IMR-90 (cell line): ENCODE measurements around the gene MAP7. TPM values are rescaled to one million over a fixed set of nuclear protein-coding genes. Genes with fewer than 3 reads are reported as not detected.

Experiments used
- ATAC-seq: fragments of 200-7000 bp; cut with Tn5 transposase; 2 replicates; pipeline ENCODE4 v1.9.1; 2020; ENCODE audit warnings: low read depth, mild to moderate bottlenecking, moderate library complexity
- BruUV-seq: library from RNA; stranded (reverse); fragments of 400-500 nt; replicated peaks from 2 replicates; lab custom pipeline; 2021; lab: Mats Ljungman, UMichigan
- CTCF ChIA-PET: fragments of 300-600 bp; formaldehyde crosslinking; extraction: SDS; loops from one replicate; lab custom pipeline; 2021; ENCODE audit warnings: antibody characterized with exemption; lab: Yijun Ruan, JAX
- POLR2A ChIA-PET: fragments of 300-600 bp; sonication (Branson Sonifier 250); formaldehyde crosslinking; loops from one replicate; lab custom pipeline; 2022; ENCODE audit warnings: antibody characterized with exemption; ENCODE audit not compliant: unreplicated experiment; lab: Charles Lee
- DNase-seq: peaks from one replicate; pipeline ENCODE4 v3.0.0; 2013
- H2AFZ ChIP-seq: replicated peaks from 2 replicates; pipeline ENCODE3; 2013; ENCODE audit warnings: low read length, mild to moderate bottlenecking; ENCODE audit not compliant: poor library complexity
- H2AK5ac ChIP-seq: 2 replicates; pipeline ENCODE4 v1.6.1; 2013; ENCODE audit warnings: low read depth, low read length, inconsistent platforms
- H2AK9ac ChIP-seq: replicated peaks from 2 replicates; pipeline ENCODE3; 2013; ENCODE audit warnings: mild to moderate bottlenecking, low read depth, low read length, moderate library complexity; ENCODE audit not compliant: poor library complexity
- H2BK120ac ChIP-seq: 2 replicates; pipeline ENCODE4 v1.6.1; 2013; ENCODE audit warnings: low read depth, low read length, inconsistent platforms
- H2BK15ac ChIP-seq: 3 replicates; pipeline ENCODE4 v1.6.1; 2013; ENCODE audit warnings: low read depth, low read length, inconsistent platforms
- H2BK20ac ChIP-seq: 2 replicates; pipeline ENCODE4 v1.6.1; 2013; ENCODE audit warnings: low read depth, mild to moderate bottlenecking, inconsistent platforms, low read length, moderate library complexity
- H2BK5ac ChIP-seq: 2 replicates; pipeline ENCODE4 v1.6.1; 2013; ENCODE audit warnings: mild to moderate bottlenecking, low read depth, low read length, inconsistent platforms; ENCODE audit not compliant: poor library complexity, severe bottlenecking
- H3K14ac ChIP-seq: replicated peaks from 2 replicates; pipeline ENCODE4 v1.6.1; 2013; ENCODE audit warnings: low read depth, low read length, inconsistent platforms
- H3K18ac ChIP-seq: 2 replicates; pipeline ENCODE4 v1.6.1; 2013; ENCODE audit warnings: low read depth, low read length, control low read depth
- H3K23ac ChIP-seq: 2 replicates; pipeline ENCODE4 v1.6.1; 2013; ENCODE audit warnings: low read depth, low read length, inconsistent platforms
- H3K27ac ChIP-seq: 2 replicates; pipeline ENCODE4 v1.5.1; 2013; ENCODE audit warnings: mild to moderate bottlenecking, control low read depth, low read length; ENCODE audit not compliant: insufficient read depth
- H3K27me3 ChIP-seq: 2 replicates; pipeline ENCODE4 v1.6.1; 2013; ENCODE audit warnings: low read length; ENCODE audit not compliant: control insufficient read depth, insufficient read depth
- H3K36me3 ChIP-seq: 2 replicates; pipeline ENCODE4 v1.6.1; 2013; ENCODE audit warnings: low read length, mixed read lengths; ENCODE audit not compliant: control insufficient read depth, insufficient read depth
- H3K4ac ChIP-seq: 2 replicates; pipeline ENCODE4 v1.6.1; 2013; ENCODE audit warnings: low read depth, low read length, inconsistent platforms
- H3K4me1 ChIP-seq: 2 replicates; pipeline ENCODE4 v1.6.1; 2013; ENCODE audit warnings: low read length, mixed read lengths; ENCODE audit not compliant: control insufficient read depth, insufficient read depth
- H3K4me2 ChIP-seq: 2 replicates; pipeline ENCODE4 v1.6.1; 2013; ENCODE audit warnings: low read depth, mild to moderate bottlenecking, control low read depth, low read length, moderate library complexity
- H3K4me3 ChIP-seq: 2 replicates; pipeline ENCODE4 v1.5.1; 2013; ENCODE audit warnings: low read depth, mild to moderate bottlenecking, control low read depth, low read length, moderate library complexity; ENCODE audit not compliant: insufficient read depth
- H3K56ac ChIP-seq: 2 replicates; pipeline ENCODE4 v1.6.1; 2013; ENCODE audit warnings: low read length, inconsistent platforms; ENCODE audit not compliant: insufficient read depth; ENCODE audit errors: extremely low read depth
- H3K79me1 ChIP-seq, 2 experiments: 2 replicates each; pipeline ENCODE4 v1.6.1; 2013; ENCODE audit warnings: low read length in 2 of 2, inconsistent platforms in 1 of 2, low read depth in 1 of 2
- H3K9ac ChIP-seq: 2 replicates; pipeline ENCODE4 v1.6.1; 2013; ENCODE audit warnings: low read depth, low read length, control low read depth
- H3K9me1 ChIP-seq: 2 replicates; pipeline ENCODE4 v1.6.1; 2013; ENCODE audit warnings: low read length, inconsistent platforms; ENCODE audit not compliant: insufficient read depth
- H3K9me3 ChIP-seq: 2 replicates; pipeline ENCODE4 v1.6.1; 2013; ENCODE audit warnings: low read length; ENCODE audit not compliant: control insufficient read depth, insufficient read depth
- H4K20me1 ChIP-seq: 2 replicates; pipeline ENCODE4 v1.6.1; 2013; ENCODE audit warnings: low read length, inconsistent platforms; ENCODE audit not compliant: insufficient read depth
- H4K5ac ChIP-seq: 2 replicates; pipeline ENCODE4 v1.6.1; 2013; ENCODE audit warnings: mild to moderate bottlenecking, low read depth, low read length, control low read depth
- H4K8ac ChIP-seq, 2 experiments: 2 replicates each; pipeline ENCODE4 v1.6.1; 2013; ENCODE audit warnings: low read depth in 2 of 2, low read length in 2 of 2, control low read depth in 1 of 2, inconsistent platforms in 1 of 2
- H4K91ac ChIP-seq: 2 replicates; pipeline ENCODE4 v1.6.1; 2013; ENCODE audit warnings: low read depth, low read length, inconsistent platforms; ENCODE audit not compliant: insufficient read depth
- BHLHE40 ChIP-seq: fragments of 150-350 bp; IDR thresholded peaks from 2 replicates; pipeline ENCODE4 v1.6.1; 2016; ENCODE audit warnings: mild to moderate bottlenecking, low read depth, low read length
- CEBPB ChIP-seq: IDR thresholded peaks from 2 replicates; pipeline ENCODE4 v1.6.1; 2012; ENCODE audit warnings: low read depth, low read length, improper control_type of control experiment
- CHD1 ChIP-seq: IDR thresholded peaks from 2 replicates; pipeline ENCODE4 v1.6.1; 2012; ENCODE audit warnings: low read depth, low read length, improper control_type of control experiment
- ELK1 ChIP-seq: fragments of 150-350 bp; IDR thresholded peaks from 2 replicates; pipeline ENCODE4 v1.6.1; 2016; ENCODE audit warnings: low read depth, mild to moderate bottlenecking, low read length, moderate library complexity, borderline replicate concordance
- FOS ChIP-seq: fragments of 150-350 bp; IDR thresholded peaks from 2 replicates; pipeline ENCODE4 v1.6.1; 2016; ENCODE audit warnings: low read depth, low read length
- MAFK ChIP-seq: IDR thresholded peaks from 2 replicates; pipeline ENCODE4 v1.6.1; 2012; ENCODE audit warnings: low read depth, low read length, improper control_type of control experiment
- MAZ ChIP-seq: IDR thresholded peaks from 2 replicates; pipeline ENCODE4 v1.6.1; 2012; ENCODE audit warnings: low read depth, mild to moderate bottlenecking, low read length, improper control_type of control experiment, moderate library complexity, borderline replicate concordance
- MXI1 ChIP-seq: IDR thresholded peaks from 2 replicates; pipeline ENCODE4 v1.6.1; 2012; ENCODE audit warnings: low read depth, mild to moderate bottlenecking, low read length, moderate library complexity, borderline replicate concordance
- NFE2L2 ChIP-seq: fragments of 150-350 bp; IDR thresholded peaks from 2 replicates; pipeline ENCODE4 v1.6.1; 2016; ENCODE audit warnings: low read depth, mild to moderate bottlenecking, low read length
- POLR2A ChIP-seq: IDR thresholded peaks from 2 replicates; pipeline ENCODE4 v1.6.1; 2012; ENCODE audit warnings: mild to moderate bottlenecking, low read depth, low read length
- RAD21 ChIP-seq: IDR thresholded peaks from 2 replicates; pipeline ENCODE4 v1.6.1; 2012; ENCODE audit warnings: low read length, improper control_type of control experiment
- RCOR1 ChIP-seq: IDR thresholded peaks from 2 replicates; pipeline ENCODE4 v1.6.1; 2012; ENCODE audit warnings: mild to moderate bottlenecking, low read length, improper control_type of control experiment; ENCODE audit not compliant: insufficient replicate concordance
- RFX5 ChIP-seq: IDR thresholded peaks from 2 replicates; pipeline ENCODE4 v1.8.0; 2012; ENCODE audit warnings: low read depth, mild to moderate bottlenecking, low read length, moderate library complexity
- SMC3 ChIP-seq: fragments of 150-350 bp; IDR thresholded peaks from 2 replicates; pipeline ENCODE4 v1.6.1; 2016; ENCODE audit warnings: low read depth, mild to moderate bottlenecking, antibody characterized with exemption, low read length, moderate library complexity
- USF2 ChIP-seq: fragments of 150-350 bp; IDR thresholded peaks from 2 replicates; pipeline ENCODE4 v1.6.1; 2017; ENCODE audit warnings: mild to moderate bottlenecking, antibody characterized with exemption, low read length, low read depth
- WGBS, 2 experiments: methylation state at CpG; one replicate each; pipeline versions ENCODE4 v1.1.5 to v1.1.7; 2013; ENCODE audit warnings: missing lambda C conversion rate in 2 of 2; ENCODE audit not compliant: insufficient read length in 1 of 2; ENCODE audit errors: extremely low coverage in 2 of 2; 5-methylcytosine and 5-hydroxymethylcytosine counted together
- dilution Hi-C: fragments of 300-500 bp; cut with HindIII; formaldehyde crosslinking; loops from one replicate; pipeline ENCODE4 v1.14.3; 2018; ENCODE audit warnings: low sequenced_read_pairs; ENCODE audit not compliant: unreplicated experiment
- in situ Hi-C: fragments of 300-500 bp; cut with MboI; formaldehyde crosslinking; loops from 3 replicates; pipeline ENCODE4 v1.14.3; 2019; ENCODE audit warnings: low sequenced_read_pairs, inconsistent platforms, mixed read lengths
- intact Hi-C: fragments of 100-400 bp; cut with micrococcal nuclease; formaldehyde crosslinking; loops from 2 replicates; pipeline ENCODE4 v1.10.0; 2022
- polyA plus RNA-seq, 3 experiments: library from polyadenylated mRNA; depleted of rRNA; stranded (reverse); fragments of >200 nt; gene quantifications; 2 replicates each; pipeline ENCODE4 v1.2.3, GENCODE V29; 2012; ENCODE audit warnings: low replicate concordance in 1 of 3
- total RNA-seq: library from RNA; depleted of rRNA; stranded (reverse); fragments of >200 nt; gene quantifications from 2 replicates; pipeline ENCODE4 v1.2.3, GENCODE V29; 2012
- TF ChIP-seq, protein P1 (sequence below): conservative IDR thresholded peaks from 2 replicates; pipeline ENCODE4 v1.5.1; 2012; ENCODE audit warnings: mild to moderate bottlenecking, low read depth, low read length, improper control_type of control experiment

MAP7 gene
- total and polyA plus RNA-seq, 2 of the 4 experiments (the other 2 are of a cell fraction) = 0.19 to 0.36 TPM

DNA sequence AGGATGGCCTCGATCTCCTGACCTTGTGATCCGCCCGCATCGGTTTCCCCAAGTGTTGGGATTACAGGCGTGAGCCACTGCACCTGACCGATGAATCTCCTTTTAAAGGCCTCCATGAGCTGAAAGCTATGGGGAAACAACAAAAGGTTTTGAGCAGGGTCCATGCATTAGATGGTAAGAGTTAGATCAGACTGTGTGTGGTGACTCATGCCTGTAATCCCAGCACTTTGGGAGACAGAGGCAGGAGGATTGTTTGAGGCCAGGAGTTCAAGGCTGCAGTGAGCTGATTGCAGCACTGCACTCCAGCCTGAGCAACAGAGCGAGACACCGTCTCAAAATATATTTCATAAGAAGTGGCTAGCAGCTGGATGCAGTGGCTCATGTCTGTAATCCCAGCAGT lies 219.6 kb downstream of the MAP7 start:
- CTCF ChIA-PET = no interaction called here
- H4K20me1 ChIP-seq = no peaks in the 10 kb centered on the region
- no TSS peak for BruUV-seq

More for the DNA sequence above, 219.6 kb downstream of the MAP7 start:
- WGBS, 2 experiments = 100% methylated on average over 4 of the region's 8 CpGs; no CpG with 5 or more reads in 1 of the 2 experiments
- Histone ChIP-seq H3K4me1 (peaks cover 2% of the 10 kb centered on the region; the same call in 1 of the 2 replicates), H2AK9ac (no peak overlapping the region), H2AK5ac (no peak overlapping the region), H3K56ac (no peak overlapping the region), H2BK20ac (no peak overlapping the region), H3K27me3 (peaks cover 10% of the 10 kb centered on the region), H3K4ac (no peak overlapping the region), H3K9me3 (no peaks in the 10 kb centered on the region), H3K23ac (no peak overlapping the region), H3K4me2 (no peak overlapping the region), H2BK15ac (no peak overlapping the region), H3K27ac (no peak overlapping the region), H3K36me3 (no peaks in the 10 kb centered on the region), H3K14ac (no peak overlapping the region), H3K9ac (no peak overlapping the region), H3K79me1 (no peaks in the 10 kb centered on the region), H3K4me3 (no peak overlapping the region), H2BK120ac (no peak overlapping the region), H2AFZ (no peak overlapping the region), H4K91ac (no peak overlapping the region), H3K9me1 (no peaks in the 10 kb centered on the region), H2BK5ac (no peak overlapping the region), H4K5ac (no peak overlapping the region), H4K8ac (no peak overlapping the region), H3K18ac (no peak overlapping the region)
- dilution Hi-C loops (no loop called here), intact Hi-C loops (no loop called here), in situ Hi-C loops (no loop called here)
- DNase-seq (no peak), ATAC-seq (no peak)
- POLR2A ChIA-PET = no interaction called here
- TF ChIP-seq ELK1 (no peak), CHD1 (no peak), RAD21 (no peak), POLR2A (no peak), FOS (no peak), CEBPB (no peak), NFE2L2 (no peak), MXI1 (no peak), RCOR1 (no peak), RFX5 (no peak), MAZ (no peak), USF2 (no peak), SMC3 (no peak), MAFK (no peak), BHLHE40 (no peak)
- TF ChIP-seq, protein P1, sequence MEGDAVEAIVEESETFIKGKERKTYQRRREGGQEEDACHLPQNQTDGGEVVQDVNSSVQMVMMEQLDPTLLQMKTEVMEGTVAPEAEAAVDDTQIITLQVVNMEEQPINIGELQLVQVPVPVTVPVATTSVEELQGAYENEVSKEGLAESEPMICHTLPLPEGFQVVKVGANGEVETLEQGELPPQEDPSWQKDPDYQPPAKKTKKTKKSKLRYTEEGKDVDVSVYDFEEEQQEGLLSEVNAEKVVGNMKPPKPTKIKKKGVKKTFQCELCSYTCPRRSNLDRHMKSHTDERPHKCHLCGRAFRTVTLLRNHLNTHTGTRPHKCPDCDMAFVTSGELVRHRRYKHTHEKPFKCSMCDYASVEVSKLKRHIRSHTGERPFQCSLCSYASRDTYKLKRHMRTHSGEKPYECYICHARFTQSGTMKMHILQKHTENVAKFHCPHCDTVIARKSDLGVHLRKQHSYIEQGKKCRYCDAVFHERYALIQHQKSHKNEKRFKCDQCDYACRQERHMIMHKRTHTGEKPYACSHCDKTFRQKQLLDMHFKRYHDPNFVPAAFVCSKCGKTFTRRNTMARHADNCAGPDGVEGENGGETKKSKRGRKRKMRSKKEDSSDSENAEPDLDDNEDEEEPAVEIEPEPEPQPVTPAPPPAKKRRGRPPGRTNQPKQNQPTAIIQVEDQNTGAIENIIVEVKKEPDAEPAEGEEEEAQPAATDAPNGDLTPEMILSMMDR = no peak
